Measurements from ENCODE around the gene ELFN1.

DNA sequence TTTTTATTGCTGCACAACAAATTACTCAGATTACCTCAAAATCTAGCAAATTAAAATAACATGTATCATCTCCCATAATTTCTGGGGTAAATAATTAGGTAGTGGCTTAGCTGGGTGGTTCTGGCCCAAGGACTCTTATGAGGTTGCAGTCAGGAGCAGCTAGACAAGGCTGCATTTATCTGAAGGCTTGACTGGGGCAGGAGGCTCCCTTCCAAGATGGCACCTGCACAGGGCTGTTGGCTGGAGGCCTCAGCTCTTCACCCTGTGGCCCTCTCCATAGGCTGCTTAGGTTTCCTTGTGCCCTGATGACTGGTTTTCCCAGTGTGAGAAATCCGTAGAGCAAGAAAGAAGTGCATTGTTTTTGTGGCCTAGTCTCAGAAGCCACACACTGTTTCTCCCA is 34.7 kb upstream of the ELFN1 start:
- TF ChIP-seq EP300 (IDR thresholded peaks at IDR 0.05): no peak
- TF ChIP-seq POLR2A (IDR thresholded peaks at IDR 0.05): no peak
